Calu3 (cell line): ENCODE measurements around the gene SMU1. TPM values are rescaled to one million over a fixed set of nuclear protein-coding genes. Genes with fewer than 3 reads are reported as not detected.

ENCODE experiments used
- BruUV-seq: library from RNA; stranded (reverse); fragments of 400-500 nt; replicated peaks from 2 replicates; lab custom pipeline; 2021; lab: Mats Ljungman, UMichigan
- CTCF ChIA-PET: fragments of 300-600 bp; sonication (Branson Sonifier 250); formaldehyde crosslinking; loops from one replicate; lab custom pipeline; 2022; ENCODE audit warnings: antibody characterized with exemption; lab: Charles Lee
- DNase-seq: peaks from one replicate; pipeline ENCODE4 v3.0.0; 2022
- H3K27ac Mint-ChIP-seq: one replicate; pipeline ENCODE4 v1.8.0; 2022; ENCODE audit warnings: mixed read lengths; ENCODE audit not compliant: unreplicated experiment
- H3K27me3 Mint-ChIP-seq: one replicate; pipeline ENCODE4 v1.8.0; 2022; ENCODE audit warnings: mixed read lengths; ENCODE audit not compliant: unreplicated experiment
- H3K36me3 Mint-ChIP-seq: one replicate; pipeline ENCODE4 v1.8.0; 2022; ENCODE audit warnings: mild to moderate bottlenecking, moderate library complexity, mixed read lengths; ENCODE audit not compliant: insufficient read depth, unreplicated experiment
- H3K4me1 Mint-ChIP-seq: one replicate; pipeline ENCODE4 v1.8.0; 2022; ENCODE audit warnings: mild to moderate bottlenecking, low read depth, mixed read lengths; ENCODE audit not compliant: unreplicated experiment
- H3K4me3 Mint-ChIP-seq: one replicate; pipeline ENCODE4 v1.8.0; 2022; ENCODE audit warnings: mild to moderate bottlenecking, low read depth, moderate library complexity, mixed read lengths; ENCODE audit not compliant: unreplicated experiment
- H3K9me3 Mint-ChIP-seq: one replicate; pipeline ENCODE4 v1.8.0; 2022; ENCODE audit warnings: low read depth, mixed read lengths; ENCODE audit not compliant: unreplicated experiment
- CTCF ChIP-seq: fragments of 200-600 bp; IDR thresholded peaks from one replicate; pipeline ENCODE4 v1.8.0; 2022; ENCODE audit warnings: antibody characterized with exemption; ENCODE audit not compliant: unreplicated experiment
- intact Hi-C: fragments of 100-400 bp; cut with micrococcal nuclease; formaldehyde crosslinking; loops from one replicate; pipeline ENCODE4 v1.10.0; 2022; ENCODE audit not compliant: unreplicated experiment
- total RNA-seq: library from RNA; stranded (reverse); gene quantifications from 2 replicates; pipeline ENCODE4 v1.2.3, GENCODE V29; 2022

SMU1 gene
- total RNA-seq, 1 experiment from 2014 or later: 12.3 TPM

- H3K27ac Mint-ChIP-seq: no peak overlapping the region
- H3K36me3 Mint-ChIP-seq: peaks cover 6% of the 10 kb centered on the region
- no peak overlapping the region for H3K4me3 Mint-ChIP-seq
- no peaks in the 10 kb centered on the region for H3K9me3 Mint-ChIP-seq
- intact Hi-C loops: no loop called here
- no peak for TF ChIP-seq CTCF
- no TSS peak for BruUV-seq
- no peaks in the 10 kb centered on the region for H3K4me1 Mint-ChIP-seq
- CTCF ChIA-PET: no interaction called here
- no peak for DNase-seq
- H3K27me3 Mint-ChIP-seq: no peaks in the 10 kb centered on the region
Measured at GRCh38 chr9:33116860-33117259, 40.4 kb upstream of the SMU1 start.

GRCh38 chr9:33114746-33115145 is 38.3 kb upstream of the SMU1 start:
- Mint-ChIP-seq H3K27me3 (no peaks in the 10 kb centered on the region), H3K36me3 (peaks cover 8% of the 10 kb centered on the region), H3K4me1 (no peaks in the 10 kb centered on the region), H3K4me3 (no peak overlapping the region), H3K9me3 (no peaks in the 10 kb centered on the region), H3K27ac (no peak overlapping the region)
- no peak for DNase-seq
- no peak for TF ChIP-seq CTCF
- intact Hi-C loops: no loop called here
- CTCF ChIA-PET: no interaction called here
- BruUV-seq: no TSS peak

GRCh38 chr9:33113799-33114547 is 37.5 kb upstream of the SMU1 start:
- no TSS peak for BruUV-seq
- Mint-ChIP-seq H3K27ac (no peak overlapping the region), H3K36me3 (peaks cover 8% of the 10 kb centered on the region), H3K4me1 (no peaks in the 10 kb centered on the region), H3K9me3 (no peaks in the 10 kb centered on the region), H3K27me3 (no peaks in the 10 kb centered on the region), H3K4me3 (no peak overlapping the region)
- intact Hi-C loops: no loop called here
- CTCF ChIA-PET: no interaction called here
- no peak for TF ChIP-seq CTCF
- no peak for DNase-seq

GRCh38 chr9:33112094-33112493 is 35.6 kb upstream of the SMU1 start:
- H3K4me3 Mint-ChIP-seq: no peak overlapping the region
- H3K9me3 Mint-ChIP-seq: no peaks in the 10 kb centered on the region
- H3K27me3 Mint-ChIP-seq: no peaks in the 10 kb centered on the region
- BruUV-seq: no TSS peak
- peaks cover 8% of the 10 kb centered on the region for H3K36me3 Mint-ChIP-seq
- H3K4me1 Mint-ChIP-seq: no peaks in the 10 kb centered on the region
- no peak for DNase-seq
- CTCF ChIA-PET: no interaction called here
- TF ChIP-seq CTCF: no peak
- intact Hi-C loops: no loop called here
- no peak overlapping the region for H3K27ac Mint-ChIP-seq
